ENCODE results near the gene SENP7.
"Not testable (repeated sequence)": the region's sequence is repeated elsewhere in the genome, so short reads cannot be mapped to it uniquely, and the experiment has no call there.

SENP7 gene

GRCh38 chr3:101454629-101455028 is 58.4 kb downstream of the SENP7 start:
- DNase-seq (ENCODE audit: low spot score): no peak

DNA sequence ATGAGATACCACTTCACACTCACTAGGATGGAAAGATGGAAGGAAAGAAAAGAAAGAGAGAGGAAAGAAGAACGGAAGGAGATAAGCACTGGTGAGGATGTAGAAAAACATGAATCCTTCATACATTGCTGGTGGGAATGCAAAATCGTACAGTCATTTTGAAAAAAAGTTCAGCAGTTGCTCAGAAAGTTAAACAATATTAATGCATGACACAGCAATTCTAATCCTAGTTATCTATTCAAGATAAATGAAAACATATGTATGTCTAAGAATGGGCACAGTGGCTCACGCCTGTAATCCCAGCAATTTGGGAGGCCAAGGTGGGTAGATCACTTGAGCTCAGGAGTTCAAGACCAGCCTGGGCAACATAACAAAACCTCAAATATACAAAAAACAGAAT is 59.1 kb downstream of the SENP7 start:
- no peak for DNase-seq (ENCODE audit: low spot score)

- DNase-seq (ENCODE audit: low spot score): not testable (repeated sequence)
These were observed 74.4 kb downstream of the SENP7 start for GRCh38 chr3:101438641-101439040.

DNA sequence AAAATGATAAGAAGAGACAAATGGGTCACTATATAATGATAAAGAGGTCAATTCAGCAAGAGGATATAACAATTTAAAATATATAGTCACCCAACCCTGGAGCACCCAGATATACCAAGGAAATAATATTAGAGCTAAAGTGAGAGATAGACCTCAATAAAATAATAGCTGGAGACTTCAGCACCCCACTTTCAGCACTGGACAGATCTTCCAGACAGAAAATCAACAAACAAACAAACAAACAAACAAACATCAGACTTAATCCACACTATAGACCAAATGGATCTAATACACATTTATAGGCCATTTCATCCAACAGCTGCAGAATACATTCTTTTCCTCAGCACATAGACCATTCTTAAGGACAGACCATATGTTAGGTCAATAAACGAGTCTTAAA is 79.4 kb downstream of the SENP7 start:
- no peak for DNase-seq (ENCODE audit: low spot score)

- no peak for DNase-seq (ENCODE audit: low spot score)
These were observed 88.8 kb downstream of the SENP7 start for GRCh38 chr3:101423984-101424888.

- no peak for DNase-seq (ENCODE audit: low spot score)
These were observed 94.2 kb downstream of the SENP7 start for GRCh38 chr3:101418851-101419250.

GRCh38 chr3:101414121-101414520 is 98.9 kb downstream of the SENP7 start:
- DNase-seq (ENCODE audit: low spot score): no peak

- DNase-seq (ENCODE audit: low spot score): no peak
These were observed 99.4 kb downstream of the SENP7 start for GRCh38 chr3:101413656-101414055.

- no peak for DNase-seq (ENCODE audit: low spot score)
These were observed 121.5 kb downstream of the SENP7 start for GRCh38 chr3:101391413-101391950.

- DNase-seq (ENCODE audit: low spot score): no peak
These were observed 124.3 kb downstream of the SENP7 start for GRCh38 chr3:101388706-101389105.

GRCh38 chr3:101387351-101387750 is 125.7 kb downstream of the SENP7 start:
- DNase-seq (ENCODE audit: low spot score): no peak

DNA sequence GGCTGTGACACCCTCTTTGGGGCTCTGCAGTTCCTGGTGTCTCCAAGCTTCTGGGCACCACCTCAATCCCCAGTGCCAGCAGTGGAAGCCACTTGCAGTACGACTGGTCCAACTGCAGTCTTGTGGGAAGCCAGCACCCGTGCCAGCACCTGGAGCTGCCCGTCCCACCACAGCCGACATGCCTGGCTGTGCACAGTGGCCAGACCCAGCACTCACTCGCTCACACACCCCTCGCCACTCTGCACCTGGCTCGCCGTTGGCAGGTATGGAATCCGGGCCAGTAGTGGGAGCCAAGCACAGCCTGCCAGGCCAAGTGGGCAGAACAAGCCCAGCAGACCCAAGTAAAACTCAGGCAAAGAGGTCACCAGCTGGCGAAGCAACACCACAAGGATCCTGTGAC is 128.6 kb downstream of the SENP7 start:
- no peak for DNase-seq (ENCODE audit: low spot score)

- DNase-seq (ENCODE audit: low spot score): no peak
These were observed 129.4 kb downstream of the SENP7 start for GRCh38 chr3:101383656-101384055.

DNA sequence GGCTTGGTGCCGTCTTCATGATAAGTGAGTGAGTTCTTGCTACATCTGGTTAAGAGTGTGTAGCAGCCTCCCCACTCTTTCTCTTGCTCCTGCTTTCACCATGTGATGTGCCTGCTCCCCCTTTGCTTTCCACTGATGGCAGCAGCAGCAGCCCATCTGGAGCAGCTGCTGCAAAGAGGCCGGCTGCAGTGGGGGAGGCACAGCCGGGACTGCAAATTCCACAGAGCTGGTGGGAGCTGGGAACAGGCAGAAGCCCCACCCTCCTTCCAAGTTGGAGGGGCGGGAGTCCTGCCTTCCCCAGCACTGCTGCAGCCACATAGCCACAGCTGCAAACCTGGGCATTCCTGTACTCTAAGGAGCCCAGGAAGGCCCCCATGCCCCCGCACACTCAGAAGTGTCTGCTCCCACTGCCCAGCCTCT is 129.8 kb downstream of the SENP7 start:
- DNase-seq (ENCODE audit: low spot score): no peak

DNA sequence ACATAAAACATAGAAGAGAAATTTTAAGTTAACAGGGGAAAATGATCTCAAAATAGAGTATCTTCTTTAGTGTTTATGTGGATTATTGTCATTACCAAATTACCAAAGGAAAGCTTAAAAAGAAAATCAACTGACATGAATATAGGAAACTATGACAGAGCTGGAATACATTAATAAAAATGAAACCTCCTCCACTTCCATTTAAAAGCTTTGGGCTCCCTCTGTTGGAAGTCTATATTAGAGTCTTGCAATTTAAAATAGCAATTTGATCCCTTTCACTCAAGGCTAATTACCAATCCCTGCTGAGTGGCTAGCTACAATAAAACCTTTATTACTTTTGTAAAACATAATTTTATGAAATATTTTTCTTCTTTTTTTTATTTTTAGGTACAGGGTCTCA is 131.2 kb downstream of the SENP7 start:
- DNase-seq (ENCODE audit: low spot score): peak; percentile 20

DNA sequence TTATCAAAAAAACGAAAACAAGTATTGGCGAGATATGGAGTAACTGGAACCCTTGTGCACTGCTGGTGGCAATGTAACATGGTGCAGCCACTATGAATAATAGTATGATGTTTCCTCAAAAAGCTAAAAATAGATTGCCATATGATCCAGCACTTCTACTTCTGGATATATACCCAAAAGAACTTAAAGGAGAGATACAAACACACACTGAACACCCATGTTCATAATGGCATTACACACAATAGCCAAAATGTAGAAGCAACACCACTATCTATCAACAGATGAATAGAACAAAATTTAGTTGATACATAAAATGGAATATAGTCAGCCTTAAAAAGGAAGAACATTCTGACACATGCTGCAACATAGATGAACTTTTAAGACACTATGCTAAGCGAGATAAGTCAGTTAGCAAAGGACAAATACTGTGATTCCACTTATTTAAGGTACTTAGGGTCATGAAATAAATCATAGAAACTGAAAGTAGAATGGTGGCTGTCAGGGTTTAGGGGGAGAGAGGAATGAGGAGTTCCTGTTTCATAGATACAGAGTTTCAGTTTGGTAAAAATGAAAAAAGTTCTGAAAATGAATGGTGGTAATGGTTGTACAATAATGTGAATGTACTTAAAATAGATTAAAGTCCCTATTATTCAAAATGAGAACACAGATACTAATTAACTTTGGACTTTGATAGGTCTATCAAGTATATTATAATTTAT is 133.2 kb downstream of the SENP7 start:
- DNase-seq (ENCODE audit: low spot score): peak; percentile 8

GRCh38 chr3:101377796-101378195 is 135.2 kb downstream of the SENP7 start:
- no peak for DNase-seq (ENCODE audit: low spot score)

GRCh38 chr3:101377209-101377608 is 135.8 kb downstream of the SENP7 start:
- DNase-seq (ENCODE audit: low spot score): no peak

GRCh38 chr3:101375586-101375985 is 137.4 kb downstream of the SENP7 start:
- no peak for DNase-seq (ENCODE audit: low spot score)

DNA sequence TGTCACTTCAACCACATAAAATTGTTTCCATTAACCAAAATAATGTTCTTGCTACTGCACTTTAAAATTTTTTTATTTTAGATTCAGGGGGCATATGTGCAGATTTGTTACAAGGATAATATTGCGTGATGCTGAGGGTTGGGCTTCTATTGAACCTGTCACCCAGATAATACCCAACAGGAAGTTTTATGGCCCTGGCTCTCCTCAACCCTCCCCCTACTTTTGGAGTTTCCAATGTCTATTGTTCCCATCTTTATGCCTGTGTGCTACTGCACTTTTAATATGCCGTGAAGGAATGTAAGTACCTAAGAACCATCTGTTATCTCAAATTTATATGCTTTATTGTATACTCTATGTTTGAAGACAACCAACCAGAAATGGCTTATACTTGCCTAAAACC is 150.6 kb downstream of the SENP7 start:
- DNase-seq (ENCODE audit: low spot score): no peak

DNA sequence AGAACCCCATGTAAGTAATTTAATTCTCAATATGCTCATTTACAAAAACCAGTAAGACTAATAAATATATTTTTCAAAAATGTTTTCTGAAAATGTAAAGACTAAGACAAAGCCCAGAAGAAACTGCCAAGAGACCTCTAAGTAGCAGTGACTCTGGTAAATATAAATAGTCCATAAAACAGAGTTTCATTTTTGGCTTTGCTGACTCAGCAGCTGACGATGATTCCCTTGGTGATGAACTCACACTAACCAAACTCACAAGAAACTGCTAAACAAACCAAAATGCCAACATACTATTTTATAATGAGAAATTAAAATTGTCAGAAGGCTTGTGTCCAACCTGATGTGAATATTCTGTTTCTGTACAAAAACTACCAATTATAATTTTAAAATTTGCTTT is 161.2 kb downstream of the SENP7 start:
- no peak for DNase-seq (ENCODE audit: low spot score)

DNA sequence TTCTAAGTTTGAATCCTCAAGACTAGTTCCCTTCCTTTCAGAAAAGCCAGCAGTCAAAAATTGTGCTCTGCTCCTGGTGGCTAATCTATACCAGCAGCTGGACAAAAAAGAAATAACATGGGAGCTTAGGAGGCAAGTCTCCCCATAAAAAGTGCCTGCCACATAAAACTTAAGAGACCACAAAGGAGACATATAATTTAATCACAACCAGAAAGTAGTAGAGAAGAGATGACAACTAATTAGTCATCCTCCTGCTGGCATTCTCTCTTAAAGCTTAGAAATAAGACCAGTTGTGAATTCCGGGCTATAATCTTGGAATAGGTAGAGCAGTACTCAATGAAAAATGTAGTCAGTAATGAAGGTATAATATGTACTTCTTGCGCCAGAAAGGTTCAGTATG is 172.4 kb downstream of the SENP7 start:
- no peak for DNase-seq (ENCODE audit: low spot score)

- DNase-seq (ENCODE audit: low spot score): no peak
These were observed 179.1 kb downstream of the SENP7 start for GRCh38 chr3:101333883-101334282.
